EH (cell line): ENCODE measurements around the gene MYO15B.

ENCODE experiments used
- DNase-seq: peaks from one replicate; pipeline ENCODE4 v3.0.0-alpha.2; 2015; ENCODE audit warnings: low read depth

Gene MYO15B

GRCh38 chr17:75639327-75639726 lies 51.7 kb downstream of the MYO15B start:
- DNase-seq = no peak

- no peak for DNase-seq
These were observed 52.4 kb downstream of the MYO15B start for GRCh38 chr17:75639771-75640555.

DNA sequence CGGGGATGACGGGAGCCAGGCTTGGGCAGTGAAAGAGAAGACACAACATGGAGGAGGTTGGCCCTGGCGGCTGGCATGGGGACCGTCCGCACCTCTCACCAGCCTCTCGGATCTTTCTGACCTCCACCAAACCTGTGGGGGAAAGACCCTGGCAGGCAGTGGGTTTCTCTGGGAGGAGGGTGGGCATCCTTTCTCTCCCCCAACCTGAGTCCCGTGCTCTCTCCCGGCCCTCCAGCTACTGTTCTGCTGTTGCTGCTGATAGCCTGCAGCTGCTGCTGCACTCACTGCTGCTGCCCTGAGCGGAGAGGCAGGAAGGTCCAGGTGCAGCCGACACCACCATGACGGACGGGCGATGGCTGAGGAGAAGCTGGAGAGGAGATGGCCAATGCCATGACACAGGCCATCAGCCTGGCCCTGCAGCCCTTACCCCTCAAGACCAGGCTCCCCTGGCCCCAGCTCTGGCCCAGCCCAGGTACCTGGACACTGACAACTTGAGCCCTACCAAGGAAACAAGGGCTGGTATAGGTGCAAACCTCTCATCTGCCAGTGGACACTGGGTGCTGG lies 53.0 kb downstream of the MYO15B start:
- no peak for DNase-seq

GRCh38 chr17:75641343-75641742 lies 53.7 kb downstream of the MYO15B start:
- DNase-seq = no peak

DNA sequence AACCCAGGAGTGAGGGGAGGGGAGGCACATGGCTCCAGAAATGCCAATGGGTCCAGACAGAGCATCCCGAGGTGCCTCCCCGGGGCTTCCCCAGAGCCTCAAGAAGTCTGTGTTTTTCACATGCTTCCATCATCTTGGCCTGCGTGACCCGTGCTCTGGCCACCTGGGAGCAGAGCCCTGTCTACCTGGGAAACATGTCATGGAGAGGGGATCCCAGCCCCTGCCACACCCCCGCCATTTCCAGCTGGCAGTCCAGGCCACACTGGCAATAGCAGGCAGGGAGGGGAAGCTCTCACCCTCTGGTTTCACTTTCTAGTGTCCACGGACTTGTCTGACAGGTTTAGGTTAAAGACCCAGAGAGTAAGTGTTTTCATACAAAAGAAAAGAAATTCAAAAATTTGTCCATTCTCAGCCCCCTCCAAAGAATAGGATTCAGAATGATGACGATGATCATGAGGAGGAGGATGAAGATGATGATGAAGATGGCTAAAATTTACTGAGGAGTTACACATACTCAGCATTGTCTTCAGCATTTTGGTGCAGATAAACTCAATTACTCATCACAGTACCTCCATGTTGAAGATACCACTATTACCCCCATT lies 54.7 kb downstream of the MYO15B start:
- DNase-seq = no peak

- no peak for DNase-seq
These were observed 55.4 kb downstream of the MYO15B start for GRCh38 chr17:75642784-75643642.

GRCh38 chr17:75643643-75644017 lies 56.0 kb downstream of the MYO15B start:
- no peak for DNase-seq

DNA sequence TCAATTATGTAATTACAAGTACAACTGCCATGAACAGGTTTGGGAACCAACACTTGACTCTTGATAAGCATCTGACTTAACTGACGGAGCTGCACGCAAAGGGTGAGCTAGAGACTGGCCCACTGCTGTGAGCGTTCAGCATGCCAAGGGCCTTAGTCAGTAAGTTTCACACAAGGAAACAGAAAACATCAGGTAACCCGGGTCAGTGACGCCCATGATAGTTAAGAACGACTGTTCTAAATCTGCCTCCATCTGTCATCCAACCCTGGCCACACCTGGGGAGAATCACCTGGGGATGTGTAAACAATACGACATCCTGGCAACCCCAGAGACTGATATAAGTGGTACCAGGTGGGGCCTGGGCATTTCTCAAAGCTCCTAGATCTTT lies 57.9 kb downstream of the MYO15B start:
- DNase-seq = peak; percentile 46

- peak; percentile 26 for DNase-seq
These were observed 58.5 kb downstream of the MYO15B start for GRCh38 chr17:75645889-75646637.

DNA sequence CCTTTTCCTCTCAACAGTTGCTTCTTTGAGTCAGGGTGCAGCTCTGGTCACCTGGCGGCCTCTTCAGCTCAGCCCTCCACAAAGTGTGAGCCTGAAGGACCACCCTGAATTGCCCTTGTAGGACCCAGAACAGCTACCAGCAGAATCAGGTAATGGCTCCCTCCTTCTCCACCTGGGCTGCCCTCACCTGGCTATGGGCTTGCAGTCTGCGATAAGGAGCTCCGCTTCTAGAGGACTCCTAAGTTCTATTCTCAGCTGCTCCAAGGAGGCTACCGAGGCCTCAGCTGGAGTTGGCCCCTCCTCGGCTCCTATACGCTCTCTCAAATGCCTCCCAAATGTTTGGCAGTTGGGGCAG lies 59.0 kb downstream of the MYO15B start:
- no peak for DNase-seq

DNA sequence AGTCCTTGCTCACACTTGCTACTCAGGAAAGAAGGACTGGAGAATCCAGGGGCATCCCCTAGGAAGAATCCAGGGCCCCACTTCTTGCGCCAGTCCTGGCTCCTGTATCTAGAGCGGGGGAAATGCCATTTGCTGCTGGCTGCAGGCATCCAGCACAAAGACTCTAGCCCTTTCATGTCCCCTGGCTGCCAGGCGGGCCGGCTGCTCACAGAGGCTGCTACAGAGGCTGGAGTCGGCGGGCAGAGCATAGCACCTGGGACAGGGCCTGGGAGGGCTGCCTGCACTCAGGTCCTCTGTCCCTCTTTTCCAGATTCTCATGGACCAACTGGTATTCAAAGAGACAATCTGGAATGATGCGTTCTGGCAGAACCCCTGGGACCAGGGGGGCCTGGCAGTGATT lies 59.5 kb downstream of the MYO15B start:
- no peak for DNase-seq

- DNase-seq = no peak
These were observed 60.3 kb downstream of the MYO15B start for GRCh38 chr17:75647921-75648320.

DNA sequence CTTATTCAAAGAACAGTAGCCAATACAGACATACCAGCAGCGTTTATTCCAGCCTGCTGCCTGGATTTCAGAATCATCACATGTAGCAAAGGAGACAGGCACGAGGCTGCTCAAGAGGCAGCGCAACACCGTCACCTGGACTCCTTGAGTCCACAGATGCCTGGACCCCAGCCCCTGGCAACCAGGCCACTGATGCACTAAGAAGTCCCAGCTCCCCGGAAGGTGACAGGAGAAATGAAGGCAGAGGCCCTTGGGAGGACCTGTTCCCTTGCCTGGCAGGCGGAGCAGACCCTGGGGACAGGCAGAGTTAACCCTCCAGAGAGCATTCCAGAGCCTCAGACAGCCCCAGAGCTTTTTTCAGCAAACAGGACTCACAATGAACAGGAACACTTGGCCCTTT lies 62.1 kb downstream of the MYO15B start:
- DNase-seq = no peak

DNA sequence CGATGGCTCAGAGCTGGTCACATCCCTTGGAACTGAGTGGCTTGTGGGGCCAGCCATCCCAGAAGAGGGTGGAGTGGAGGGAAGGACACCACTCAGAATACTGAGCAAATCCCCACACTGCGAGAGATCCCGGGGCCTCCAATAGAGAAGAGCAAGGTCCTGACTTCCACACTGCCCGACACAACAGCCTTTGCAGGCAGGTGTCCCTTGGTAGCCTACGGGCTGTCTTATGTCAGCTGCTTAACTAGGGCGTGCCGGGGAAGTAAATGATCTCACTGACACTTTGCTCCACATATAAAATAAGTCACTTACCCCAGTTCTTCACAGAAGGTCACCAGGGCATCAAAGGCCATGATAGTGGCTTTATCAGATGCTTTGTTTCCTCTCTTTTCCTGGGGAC lies 63.3 kb downstream of the MYO15B start:
- DNase-seq = no peak

GRCh38 chr17:75652341-75652740 lies 64.7 kb downstream of the MYO15B start:
- DNase-seq = no peak

DNA sequence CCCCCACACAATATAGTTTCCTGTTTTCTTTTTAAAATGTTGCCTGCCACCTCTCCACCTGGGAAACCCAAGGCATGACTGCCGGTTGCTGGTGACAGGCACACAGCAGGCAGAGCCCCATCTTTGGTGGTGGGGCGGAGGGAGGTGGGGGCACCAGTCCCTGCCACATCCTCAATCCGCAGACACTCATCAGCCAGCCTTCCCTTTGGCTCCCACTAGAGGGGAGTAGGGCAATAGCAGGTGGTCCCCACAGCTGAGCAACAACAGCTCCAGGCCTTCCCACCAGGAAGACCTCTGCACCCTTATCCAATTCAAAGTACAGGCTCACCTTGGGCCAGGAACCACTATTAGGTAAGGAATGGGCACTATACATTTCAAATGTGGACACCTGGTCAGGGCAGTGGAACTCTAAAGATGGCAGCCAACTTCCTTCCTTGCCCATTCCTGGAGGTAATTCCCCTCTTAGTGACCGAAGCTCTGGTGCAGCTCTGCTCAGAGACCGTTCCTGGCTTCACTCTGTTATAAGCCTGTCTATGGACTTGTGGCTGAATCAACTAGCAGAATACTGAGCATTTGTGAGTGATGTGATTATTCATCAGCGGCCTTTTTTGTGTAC lies 65.4 kb downstream of the MYO15B start:
- peak; percentile 52 for DNase-seq

DNA sequence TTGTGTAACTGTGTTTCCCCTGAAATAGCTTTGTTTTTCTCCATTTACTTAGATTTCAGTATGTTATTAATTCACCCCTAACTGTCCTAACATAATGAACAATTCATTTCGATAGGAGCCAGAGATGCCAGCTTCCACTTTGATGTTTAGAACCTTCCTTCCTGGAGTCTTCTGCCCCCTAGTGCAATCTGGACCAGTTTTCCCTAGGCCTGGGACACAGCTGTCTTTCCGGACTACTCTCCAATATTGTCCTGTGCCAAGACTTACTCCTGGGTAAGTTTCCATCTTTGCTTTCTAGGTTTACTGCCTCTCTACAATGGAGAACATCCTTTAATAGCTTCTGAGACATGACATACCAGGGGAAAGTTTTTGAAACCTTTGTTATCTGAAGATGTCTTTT lies 66.6 kb downstream of the MYO15B start:
- peak; percentile 3 for DNase-seq

DNA sequence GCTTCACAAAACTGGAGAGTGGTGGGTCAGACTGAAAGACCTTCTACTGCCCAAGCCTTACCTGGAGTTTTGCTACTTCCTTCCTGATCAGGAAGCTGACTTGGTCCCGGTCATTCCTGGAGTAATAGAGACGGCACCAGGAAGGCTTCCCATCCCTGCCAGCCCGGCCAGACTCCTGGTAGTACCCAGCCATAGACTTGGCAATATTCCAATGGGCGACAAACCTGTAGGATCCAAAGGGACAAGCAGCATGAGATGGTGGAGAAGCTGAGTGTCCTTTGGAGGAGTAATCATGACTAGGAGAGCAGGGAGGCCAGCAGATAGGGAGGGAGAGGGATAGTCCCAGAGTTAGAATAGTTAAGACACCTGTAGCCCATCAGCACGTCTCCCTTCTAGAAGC lies 70.6 kb downstream of the MYO15B start:
- no peak for DNase-seq

DNA sequence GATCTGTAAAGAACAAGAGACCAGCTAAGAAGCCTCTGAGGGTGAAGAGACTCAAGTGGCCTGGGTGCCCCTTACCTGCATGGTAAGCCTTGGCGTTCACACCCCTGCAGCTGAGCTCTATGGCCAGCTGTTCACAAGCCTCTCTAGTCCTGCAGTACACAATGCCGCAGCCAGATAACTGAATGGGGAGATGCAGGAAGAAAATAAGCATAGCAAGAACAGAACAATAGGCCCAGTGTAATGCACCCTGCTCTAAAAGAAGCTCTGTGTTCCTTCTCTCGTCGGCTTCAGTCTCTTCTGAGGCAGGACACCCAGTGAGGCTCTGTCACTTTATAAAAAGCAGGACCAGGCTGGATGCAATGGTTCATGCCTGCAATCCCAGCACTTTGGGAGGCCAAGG lies 73.9 kb downstream of the MYO15B start:
- no peak for DNase-seq

DNA sequence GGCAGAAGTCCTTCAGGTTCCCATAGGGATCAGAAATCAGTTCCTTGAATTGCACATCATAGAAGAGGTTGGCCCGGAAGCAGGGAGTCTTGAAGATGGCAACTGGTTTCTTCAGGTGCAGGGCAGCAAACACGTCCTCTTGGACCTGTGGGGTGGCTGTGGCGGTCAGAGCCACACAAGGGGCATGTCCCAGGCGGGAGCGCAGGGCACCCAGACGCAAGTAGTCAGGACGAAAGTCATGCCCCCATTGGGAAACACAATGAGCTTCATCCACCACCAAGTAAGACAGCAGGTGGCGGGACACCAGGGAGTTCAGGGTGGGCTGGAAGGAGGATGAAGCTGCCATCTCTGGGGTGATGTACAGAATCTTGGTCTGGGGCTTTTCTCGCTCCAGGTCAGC lies 74.9 kb downstream of the MYO15B start:
- no peak for DNase-seq

DNA sequence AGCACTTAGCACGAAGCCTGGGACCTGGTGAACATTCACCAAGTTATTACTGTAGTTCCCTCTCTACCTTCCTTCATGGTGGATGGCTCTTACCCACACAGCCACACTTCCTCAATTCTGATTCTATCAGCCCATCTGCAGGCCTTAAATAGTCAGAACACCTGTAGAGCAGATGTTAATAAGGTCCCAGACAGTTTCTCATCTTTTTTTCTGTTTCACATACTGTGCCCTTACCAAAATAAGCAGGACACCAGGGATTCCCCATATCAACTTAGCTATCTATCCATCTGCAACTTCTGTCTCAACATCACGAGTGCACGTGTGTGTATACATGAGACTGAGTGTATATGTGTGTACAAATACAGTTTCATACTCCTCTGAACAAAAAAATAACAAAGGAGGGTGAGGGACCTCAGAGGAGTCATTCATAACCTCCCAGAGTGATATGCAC lies 76.5 kb downstream of the MYO15B start:
- no peak for DNase-seq

- no peak for DNase-seq
These were observed 78.4 kb downstream of the MYO15B start for GRCh38 chr17:75665981-75666380.
